Gastroesophageal sphincter (tissue), 4 donors: ENCODE measurements around the gene ALKBH5. TPM values are rescaled to one million over a fixed set of nuclear protein-coding genes. Genes with fewer than 3 reads are reported as not detected.
A peak's percentile ranks its signal among the peaks of the same experiment; 100 is the strongest.

Experiments used
- ATAC-seq: fragments of 150-250 bp; one replicate; pipeline ENCODE4 v1.9.1; 2016; ENCODE audit warnings: mild to moderate bottlenecking, moderate library complexity
- H3K27ac ChIP-seq, 4 donors: fragments of 200-600 bp; sonication (generic) in 3 of 4; 1 replicate in 3 of 4; 2 replicates in 1 of 4; pipeline ENCODE4 v1.5.1; 2016 to 2019
- H3K27me3 ChIP-seq: fragments of 200-600 bp; sonication (generic); one replicate; pipeline ENCODE4 v1.5.1; 2019
- H3K36me3 ChIP-seq, 2 donors: fragments of 200-600 bp; sonication (generic); one replicate each; pipeline ENCODE4 v1.5.1; 2019; ENCODE audit warnings: control low read depth in 1 of 2
- H3K4me1 ChIP-seq, 3 donors: fragments of 200-600 bp; sonication (generic); 1 replicate in 2 of 3; 2 replicates in 1 of 3; pipeline ENCODE4 v1.5.1; 2016 to 2019; ENCODE audit warnings: control low read depth in 2 of 3
- H3K4me3 ChIP-seq, 2 donors: fragments of 200-600 bp; sonication (generic); one replicate each; pipeline ENCODE4 v1.5.1; 2019; ENCODE audit warnings: mild to moderate bottlenecking in 1 of 2, moderate library complexity in 1 of 2
- H3K9me3 ChIP-seq, 3 donors: fragments of 200-600 bp; sonication (generic); one replicate each; pipeline ENCODE4 v1.5.1; 2017 to 2019; ENCODE audit warnings: control low read depth in 2 of 3
- EP300 ChIP-seq: sonication (generic); formaldehyde crosslinking; IDR thresholded peaks from one replicate; pipeline ENCODE4 v1.6.1; 2017; ENCODE audit warnings: antibody characterized with exemption, mild to moderate bottlenecking
- POLR2A ChIP-seq, 2 donors: fragments of 450-650 bp; IDR thresholded peaks; one replicate each; pipeline ENCODE4 v1.6.1; 2017; ENCODE audit warnings: antibody characterized with exemption in 2 of 2, mild to moderate bottlenecking in 2 of 2, moderate library complexity in 1 of 2
- POLR2AphosphoS5 ChIP-seq: sonication (generic); formaldehyde crosslinking; IDR thresholded peaks from one replicate; pipeline ENCODE4 v1.6.1; 2017; ENCODE audit warnings: antibody characterized with exemption
- WGBS, 2 donors: methylation state at CpG; one replicate each; pipeline ENCODE4 v1.1.5; 2018; ENCODE audit warnings: low coverage in 1 of 2; 5-methylcytosine and 5-hydroxymethylcytosine counted together
- total RNA-seq, 4 donors: library from RNA; depleted of rRNA; stranded (reverse); fragments of >200 nt; gene quantifications; one replicate each; pipeline ENCODE4 v1.1.0, GENCODE V29; 2016
- TF ChIP-seq, protein P1 (sequence below), 4 experiments: fragments of 200-600 bp in 2 of 4; fragments of 450-650 bp in 2 of 4; sonication (generic) in 1 of 4; IDR thresholded peaks; one replicate each; pipeline ENCODE4 v1.5.1; 2017 to 2019; ENCODE audit warnings: antibody characterized with exemption in 4 of 4, mild to moderate bottlenecking in 2 of 4, moderate library complexity in 2 of 4

The ALKBH5 gene
- total RNA-seq, 4 donors from 2014 or later, result 123 to 207 (median 131) TPM

DNA sequence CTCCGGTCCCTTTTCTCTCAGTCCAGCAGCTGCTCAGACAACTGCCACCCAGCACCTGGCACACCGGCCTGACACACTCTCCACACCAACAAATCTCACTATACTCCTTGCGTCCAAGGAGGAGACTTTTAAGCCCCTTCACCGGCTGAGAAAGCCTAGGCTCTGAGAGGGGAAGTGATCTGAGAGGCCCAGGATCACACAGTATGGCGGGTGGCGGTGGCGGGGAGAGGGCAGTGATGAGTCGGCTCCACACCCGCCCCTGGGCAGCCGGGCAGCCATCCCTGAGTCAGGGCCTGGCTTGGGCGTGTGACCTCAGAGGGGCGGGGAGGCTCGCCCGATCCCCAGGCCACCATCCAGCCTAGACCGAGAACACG is 74.3 kb downstream of the ALKBH5 start:
- Histone ChIP-seq H3K4me3 (peak overlapping the region; percentile 44 to 98), H3K36me3 (peaks cover 0 to 43% of the 10 kb centered on the region in 2 donors), H3K27ac (peak overlapping the region; percentile 60 to 99 (median 92)), H3K27me3 (no peaks in the 10 kb centered on the region), H3K9me3 (no peaks in the 10 kb centered on the region), H3K4me1 (peaks cover 0 to 61% (median 32%) of the 10 kb centered on the region in 3 donors)
- WGBS, 2 donors, result 0% methylated on average over 1 of the region's 16 CpGs; no CpG with 5 or more reads in 1 of the 2 donors
- peak; percentile 77 for ATAC-seq
- TF ChIP-seq POLR2AphosphoS5 (peak; percentile 25), POLR2A (IDR thresholded peaks at IDR 0.05) (no peak)
- TF ChIP-seq, protein P1, sequence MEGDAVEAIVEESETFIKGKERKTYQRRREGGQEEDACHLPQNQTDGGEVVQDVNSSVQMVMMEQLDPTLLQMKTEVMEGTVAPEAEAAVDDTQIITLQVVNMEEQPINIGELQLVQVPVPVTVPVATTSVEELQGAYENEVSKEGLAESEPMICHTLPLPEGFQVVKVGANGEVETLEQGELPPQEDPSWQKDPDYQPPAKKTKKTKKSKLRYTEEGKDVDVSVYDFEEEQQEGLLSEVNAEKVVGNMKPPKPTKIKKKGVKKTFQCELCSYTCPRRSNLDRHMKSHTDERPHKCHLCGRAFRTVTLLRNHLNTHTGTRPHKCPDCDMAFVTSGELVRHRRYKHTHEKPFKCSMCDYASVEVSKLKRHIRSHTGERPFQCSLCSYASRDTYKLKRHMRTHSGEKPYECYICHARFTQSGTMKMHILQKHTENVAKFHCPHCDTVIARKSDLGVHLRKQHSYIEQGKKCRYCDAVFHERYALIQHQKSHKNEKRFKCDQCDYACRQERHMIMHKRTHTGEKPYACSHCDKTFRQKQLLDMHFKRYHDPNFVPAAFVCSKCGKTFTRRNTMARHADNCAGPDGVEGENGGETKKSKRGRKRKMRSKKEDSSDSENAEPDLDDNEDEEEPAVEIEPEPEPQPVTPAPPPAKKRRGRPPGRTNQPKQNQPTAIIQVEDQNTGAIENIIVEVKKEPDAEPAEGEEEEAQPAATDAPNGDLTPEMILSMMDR (IDR thresholded peaks at IDR 0.05), result no peak

DNA sequence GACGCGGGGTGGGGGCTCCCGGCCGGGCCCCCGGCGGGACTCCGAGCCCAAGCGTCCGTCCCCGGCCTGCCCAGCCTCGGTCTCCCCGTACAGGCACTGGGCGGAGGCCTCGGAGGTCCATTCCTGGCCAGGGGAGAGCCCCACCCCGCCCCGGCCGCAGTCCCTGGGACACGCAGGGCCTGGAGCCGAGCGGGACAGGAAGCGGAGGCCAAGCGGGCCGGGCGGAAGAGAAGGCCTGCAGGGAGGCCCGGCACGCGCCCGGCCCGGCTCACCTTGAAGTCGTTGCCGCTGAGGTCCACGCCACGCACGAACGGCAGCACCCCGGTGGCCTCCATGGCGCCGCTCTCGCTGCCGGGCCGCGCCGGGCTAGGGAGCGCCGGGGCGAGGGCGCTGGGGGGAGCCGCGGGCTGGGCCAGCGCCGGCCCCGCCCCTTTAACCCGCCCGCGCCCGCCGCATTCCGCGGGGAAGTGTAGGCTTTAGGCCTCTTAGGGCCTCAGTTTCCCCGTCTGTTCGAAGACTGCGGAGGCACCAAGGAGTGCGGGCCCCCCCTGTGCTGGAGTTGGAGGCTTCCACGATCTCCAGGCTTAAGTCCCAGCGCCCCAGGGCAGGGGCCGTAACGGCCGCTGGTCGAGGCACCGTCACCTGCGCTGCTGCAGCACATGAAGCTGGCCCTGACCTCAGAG is 74.9 kb downstream of the ALKBH5 start, which contains the start of gene FLII:
Gene FLII (minus strand): TSS at position 383 of the 683 bp plus-strand sequence. CDS start 48 bp downstream, at position 335.
- no CpG with 5 or more reads among the region's 71 CpGs for WGBS, 2 donors
- ATAC-seq, result peak; percentile 60
- H3K4me3 ChIP-seq, result peak within 1 kb of the TSS; percentile 44 to 98
- H3K27ac ChIP-seq, result peak within 1 kb of the TSS; percentile 60 to 99 (median 95)
- H3K4me1 ChIP-seq, result peaks cover 0 to 63% (median 32%) of the 10 kb centered on the region in 3 donors
- TF ChIP-seq, protein P1 (IDR thresholded peaks at IDR 0.05), result no peak
- TF ChIP-seq POLR2A (IDR thresholded peaks at IDR 0.05) (peak; percentile 78 to 83), EP300 (no peak), POLR2AphosphoS5 (peak; percentile 56)
- peaks cover 0 to 43% of the 10 kb centered on the region in 2 donors for H3K36me3 ChIP-seq
- H3K27me3 ChIP-seq, result no peaks in the 10 kb centered on the region
- H3K9me3 ChIP-seq, result no peaks in the 10 kb centered on the region

Other genes starting within 250 kb of the ALKBH5 start
- 10 to 100 TPM; 49.6 to 88.9 (median 74.8) TPM for gene TOM1L2, start 211.4 kb upstream of the ALKBH5 start, total RNA-seq
- gene DRC3, start 211.0 kb upstream of the ALKBH5 start, total RNA-seq, result 1 to 10 TPM; 1.1 to 3.5 (median 1.7) TPM
- 10 to 100 TPM in 3 of 4 donors, 1 to 10 TPM in 1; 8.3 to 19.9 (median 12.3) TPM for gene ATPAF2, start 144.7 kb upstream of the ALKBH5 start, total RNA-seq
- 10 to 100 TPM; 22.8 to 44.8 (median 33.9) TPM for gene GID4, start 144.4 kb upstream of the ALKBH5 start, total RNA-seq
- gene DRG2, start 95.9 kb upstream of the ALKBH5 start, total RNA-seq, result 10 to 100 TPM; 27.4 to 43.7 (median 33.9) TPM
- gene MYO15A, start 75.1 kb upstream of the ALKBH5 start, total RNA-seq, result 1 to 10 TPM in 1 of 4 donors, under 1 TPM in 3; 0.59 to 1.2 (median 0.70) TPM
- gene LLGL1, start 41.8 kb downstream of the ALKBH5 start, total RNA-seq, result 10 to 100 TPM; 16.7 to 31.7 (median 22.1) TPM
- gene FLII, start 74.9 kb downstream of the ALKBH5 start, total RNA-seq, result 100 to 1,000 TPM; 283 to 543 (median 310) TPM
- 10 to 100 TPM; 10.8 to 19.0 (median 12.5) TPM for gene MIEF2, start 76.8 kb downstream of the ALKBH5 start, total RNA-seq
- gene TOP3A, start 131.2 kb downstream of the ALKBH5 start, total RNA-seq, result 10 to 100 TPM; 19.6 to 49.7 (median 26.8) TPM
- gene SMCR8, start 131.5 kb downstream of the ALKBH5 start, total RNA-seq, result 10 to 100 TPM; 14.0 to 20.0 (median 14.9) TPM
- 10 to 100 TPM; 16.3 to 30.3 (median 21.1) TPM for gene SHMT1, start 179.7 kb downstream of the ALKBH5 start, total RNA-seq
- gene EVPLL, start 193.9 kb downstream of the ALKBH5 start, total RNA-seq, result not detected